A549 (cell line): ENCODE data around the gene SNUPN. TPM values are rescaled to one million over a fixed set of nuclear protein-coding genes. Genes with fewer than 3 reads are reported as not detected.

Experiments
- ATAC-seq, 2 experiments: fragments of 200-7000 bp in 1 of 2; fragments of >200 bp in 1 of 2; cut with Nextera tagmentation in 1 of 2; cut with Tn5 transposase in 1 of 2; 3 replicates each; pipeline versions ENCODE4 v1.8.0 to v1.9.1; 2018 to 2020; ENCODE audit warnings: mild to moderate bottlenecking in 1 of 2, moderate library complexity in 1 of 2
- CTCF ChIA-PET: fragments of 300-600 bp; sonication (Branson Sonifier 250); formaldehyde crosslinking; extraction: SDS; loops from one replicate; lab custom pipeline; 2021; ENCODE audit warnings: antibody characterized with exemption, inconsistent platforms; lab: Yijun Ruan, JAX
- POLR2A ChIA-PET: fragments of 350-600 bp; formaldehyde crosslinking; extraction: SDS; loops from one replicate; lab custom pipeline; 2021; ENCODE audit warnings: antibody characterized with exemption, inconsistent platforms; lab: Yijun Ruan, JAX
- DNase-seq, 2 experiments: peaks; one replicate each; pipeline versions ENCODE4 v3.0.0 to v3.0.0-alpha.2; 2011 to 2016; ENCODE audit warnings: low read depth in 1 of 2, low spot score in 1 of 2
- FAIRE-seq: peaks from 2 replicates; lab custom pipeline; 2011; peaks lifted over from hg19 to GRCh38; lab: Jason Lieb, UNC
- H3K27ac ChIP-seq, 2 experiments: fragments of >200 bp; sonication (Bioruptor Twin); formaldehyde crosslinking; 3 replicates each; pipeline ENCODE4 v1.5.1; 2016 to 2017
- H3K4me1 ChIP-seq: fragments of >200 bp; sonication (Bioruptor Twin); formaldehyde crosslinking; 3 replicates; pipeline ENCODE4 v1.6.1; 2016
- H3K4me2 ChIP-seq: fragments of >200 bp; sonication (Bioruptor Twin); formaldehyde crosslinking; 3 replicates; pipeline ENCODE4 v1.6.1; 2016
- H3K4me3 ChIP-seq: fragments of >200 bp; sonication (Bioruptor Twin); formaldehyde crosslinking; 3 replicates; pipeline ENCODE4 v1.5.1; 2016
- H3K9me3 ChIP-seq: fragments of >200 bp; sonication (Bioruptor Twin); formaldehyde crosslinking; 3 replicates; pipeline ENCODE4 v1.6.1; 2016
- BCL3 ChIP-seq: fragments of >200 bp; sonication (Bioruptor Twin); formaldehyde crosslinking; IDR thresholded peaks from 3 replicates; pipeline ENCODE4 v1.6.1; 2016
- BHLHE40 ChIP-seq: IDR thresholded peaks from 2 replicates; pipeline ENCODE4 v1.6.1; 2012; ENCODE audit warnings: low read depth, low read length, inconsistent platforms
- CHD2 ChIP-seq: fragments of 150-350 bp; IDR thresholded peaks from 2 replicates; pipeline ENCODE4 v1.6.1; 2014; ENCODE audit warnings: low read length; ENCODE audit not compliant: partially characterized antibody
- E2F6 ChIP-seq: IDR thresholded peaks from 2 replicates; pipeline ENCODE4 v1.6.1; 2012; ENCODE audit warnings: low read depth, borderline replicate concordance
- FOSB ChIP-seq: fragments of 250-450 bp; sonication (Bioruptor Pico); IDR thresholded peaks from 2 replicates; pipeline ENCODE4 v1.5.0; 2020; ENCODE audit warnings: mild to moderate bottlenecking, moderate library complexity
- HDAC2 ChIP-seq: fragments of 200-600 bp; sonication (generic); IDR thresholded peaks from 2 replicates; pipeline ENCODE4 v1.6.1; 2016
- HEYL ChIP-seq: fragments of 250-450 bp; sonication (Bioruptor Pico); IDR thresholded peaks from 2 replicates; pipeline ENCODE4 v1.8.0; 2021; ENCODE audit warnings: mild to moderate bottlenecking, moderate library complexity
- HMGXB4 ChIP-seq: fragments of 250-450 bp; sonication (Bioruptor Pico); IDR thresholded peaks from 2 replicates; pipeline ENCODE4 v1.5.0; 2021; ENCODE audit warnings: mild to moderate bottlenecking, moderate library complexity, borderline replicate concordance
- HOXA7 ChIP-seq: fragments of 250-450 bp; sonication (Bioruptor Pico); IDR thresholded peaks from 2 replicates; pipeline ENCODE4 v1.5.0; 2020; ENCODE audit warnings: mild to moderate bottlenecking, moderate library complexity
- HOXB5 ChIP-seq: fragments of 250-450 bp; sonication (Bioruptor Pico); IDR thresholded peaks from 2 replicates; pipeline ENCODE4 v1.5.0; 2020; ENCODE audit warnings: mild to moderate bottlenecking, moderate library complexity
- MAX ChIP-seq: IDR thresholded peaks from 2 replicates; pipeline ENCODE4 v1.6.1; 2012
- NPAS2 ChIP-seq: fragments of 250-450 bp; sonication (Bioruptor Pico); IDR thresholded peaks from 2 replicates; pipeline ENCODE4 v1.8.0; 2022; ENCODE audit warnings: mild to moderate bottlenecking, moderate library complexity, borderline replicate concordance
- PBX3 ChIP-seq: IDR thresholded peaks from 2 replicates; pipeline ENCODE4 v1.6.1; 2012
- POLR2AphosphoS2 ChIP-seq: conservative IDR thresholded peaks from 2 replicates; pipeline ENCODE4 v1.6.1; 2012; ENCODE audit warnings: low read length, improper control_type of control experiment, inconsistent platforms
- REST ChIP-seq: fragments of 200-600 bp; sonication (generic); IDR thresholded peaks from 2 replicates; pipeline ENCODE4 v1.6.1; 2016; ENCODE audit warnings: antibody characterized with exemption, mild to moderate bottlenecking, moderate library complexity
- USF2 ChIP-seq: fragments of 450-650 bp; IDR thresholded peaks from 2 replicates; pipeline ENCODE4 v1.6.1; 2014; ENCODE audit warnings: antibody characterized with exemption
- ZFP36 ChIP-seq: fragments of 450-650 bp; IDR thresholded peaks from 2 replicates; pipeline ENCODE4 v1.6.1; 2014; ENCODE audit warnings: borderline replicate concordance; ENCODE audit not compliant: partially characterized antibody
- ZSCAN20 ChIP-seq: fragments of 250-450 bp; sonication (Bioruptor Pico); IDR thresholded peaks from 2 replicates; pipeline ENCODE4 v1.8.0; 2022; ENCODE audit warnings: mild to moderate bottlenecking, moderate library complexity
- WGBS: methylation state at CpG from one replicate; pipeline ENCODE4 v1.1.6; 2017; ENCODE audit errors: missing lambda C conversion rate; 5-methylcytosine and 5-hydroxymethylcytosine counted together
- polyA plus RNA-seq, 4 experiments: library from polyadenylated mRNA; depleted of rRNA in 3 of 4; stranded (reverse); fragments of >200 nt; fragmentation: RNase III in 1 of 4; extraction: RNeasy Plus Mini Kit Qiagen cat#74134 plus additional on column Dnase treatment in 1 of 4; gene quantifications; 2 replicates in 3 of 4; 3 replicates in 1 of 4; pipeline ENCODE4 v1.2.3, GENCODE V29; 2011 to 2017

The SNUPN gene
- polyA plus RNA-seq, 2 of the 4 experiments (the other 2 are of a cell fraction), result 29.2 to 38.5 TPM

- Histone ChIP-seq H3K4me3 (peak overlapping the region; percentile 75), H3K4me1 (peaks cover 33% of the 10 kb centered on the region), H3K27ac (peak overlapping the region; percentile 91 to 94), H3K9me3 (no peaks in the 10 kb centered on the region), H3K4me2 (peak overlapping the region; percentile 90)
- ATAC-seq (no peak), DNase-seq (no peak), FAIRE-seq (no peak)
- CTCF ChIA-PET, result interaction anchor here (0.6 to 9.8 kb wide), 20 partner anchors 7 to 287 kb away, joined by 3 to 98 read pairs (median 6); partner anchors contain the start of genes IMP3, MAN2C1 and PTPN9
- no peak for TF ChIP-seq FOSB (CRISPR knock-in tag)
- TF ChIP-seq HOXA7 (CRISPR knock-in tag), result no peak
- TF ChIP-seq CHD2, result no peak
- TF ChIP-seq ZSCAN20, result no peak
- TF ChIP-seq MAX, result no peak
- no peak for TF ChIP-seq REST
- TF ChIP-seq BHLHE40, result no peak
- TF ChIP-seq HEYL (CRISPR knock-in tag), result no peak
- TF ChIP-seq USF2, result no peak
- no peak for TF ChIP-seq NPAS2 (CRISPR knock-in tag)
- no peak for TF ChIP-seq POLR2AphosphoS2
- TF ChIP-seq HDAC2, result no peak
- TF ChIP-seq E2F6, result no peak
- no peak for TF ChIP-seq PBX3
- TF ChIP-seq BCL3, result no peak
- TF ChIP-seq ZFP36, result no peak
- no peak for TF ChIP-seq HOXB5 (CRISPR knock-in tag)
- no peak for TF ChIP-seq HMGXB4 (CRISPR knock-in tag)
- 61% methylated on average over 5 of the region's 5 CpGs for WGBS
- POLR2A ChIA-PET, result interaction anchor here (1.7 to 2.4 kb wide), 5 partner anchors 9 to 196 kb away, joined by 4 to 22 read pairs (median 15); partner anchors contain the start of gene SIN3A
Observed at GRCh38 chr15:75646112-75646943, 20.8 kb upstream of the SNUPN start.
